Right hindlimb (tissue), 1 donor: ENCODE data around the gene DMWD.
A peak's percentile ranks its signal among the peaks of the same experiment; 100 is the strongest.
"Not testable (repeated sequence)": the region's sequence is repeated elsewhere in the genome, so short reads cannot be mapped to it uniquely, and the experiment has no call there.

Experiments
- DNase-seq: peaks from one replicate; pipeline ENCODE4 v3.0.0-alpha.2; 2018

Gene DMWD

GRCh38 chr19:45816236-45817009, 23.8 kb upstream of the DMWD start:
- DNase-seq, result peak; percentile 48

- DNase-seq, result peak; percentile 82
Observed at GRCh38 chr19:45815481-45816216, 23.0 kb upstream of the DMWD start.

- no peak for DNase-seq
Observed at GRCh38 chr19:45814851-45815480, 22.3 kb upstream of the DMWD start, which contains the start of gene RSPH6A. Gene RSPH6A (minus strand): TSS chr19:45815308. CDS start chr19:45815176, 132 bp downstream.

- DNase-seq, result no peak
Observed at GRCh38 chr19:45814166-45814780, 21.6 kb upstream of the DMWD start.

GRCh38 chr19:45812297-45812696, 19.7 kb upstream of the DMWD start:
- DNase-seq, result no peak

GRCh38 chr19:45809643-45810159, 17.1 kb upstream of the DMWD start:
- DNase-seq, result no peak

GRCh38 chr19:45805719-45806118, 13.1 kb upstream of the DMWD start:
- DNase-seq, result no peak

- no peak for DNase-seq
Observed at GRCh38 chr19:45804959-45805230, 12.2 kb upstream of the DMWD start.

GRCh38 chr19:45804140-45804958, 11.7 kb upstream of the DMWD start:
- no peak for DNase-seq

- DNase-seq, result no peak
Observed at GRCh38 chr19:45801603-45802175, 9.0 kb upstream of the DMWD start.

GRCh38 chr19:45800070-45800553, 7.5 kb upstream of the DMWD start:
- DNase-seq, result no peak

- DNase-seq, result not testable (repeated sequence)
Observed at GRCh38 chr19:45799541-45799940, 6.9 kb upstream of the DMWD start.

GRCh38 chr19:45798995-45799517, 6.4 kb upstream of the DMWD start:
- DNase-seq, result peak; percentile 76

- DNase-seq, result no peak
Observed at GRCh38 chr19:45794627-45795026, 2.0 kb upstream of the DMWD start.

- no peak for DNase-seq
Observed at GRCh38 chr19:45793876-45794275, 1.2 kb upstream of the DMWD start.

GRCh38 chr19:45793178-45793564, 526 bp upstream of the DMWD start:
- DNase-seq, result no peak

GRCh38 chr19:45791744-45792469, 738 bp downstream of the DMWD start:
- DNase-seq, result no peak

GRCh38 chr19:45790942-45791341, 1.7 kb downstream of the DMWD start:
- no peak for DNase-seq

- DNase-seq, result no peak
Observed at GRCh38 chr19:45789035-45789786, 3.4 kb downstream of the DMWD start.

- DNase-seq, result no peak
Observed at GRCh38 chr19:45786533-45786894, 6.1 kb downstream of the DMWD start.
